HL-60 (cell line): Measurements from ENCODE around the gene GYG2.

Source experiments
- POLR2AphosphoS5 ChIP-seq: IDR thresholded peaks from 2 replicates; pipeline ENCODE4 v1.6.1; 2012; ENCODE audit warnings: low read depth
- TF ChIP-seq, protein P1 (sequence below): IDR thresholded peaks from 2 replicates; pipeline ENCODE4 v1.6.1; 2012; ENCODE audit warnings: low read depth; ENCODE audit not compliant: insufficient replicate concordance
- TF ChIP-seq, protein P2 (sequence below): IDR thresholded peaks from one replicate; pipeline ENCODE4 v1.5.1; 2011; ENCODE audit warnings: low read length, control low read depth, inconsistent platforms; ENCODE audit not compliant: insufficient read depth

DNA sequence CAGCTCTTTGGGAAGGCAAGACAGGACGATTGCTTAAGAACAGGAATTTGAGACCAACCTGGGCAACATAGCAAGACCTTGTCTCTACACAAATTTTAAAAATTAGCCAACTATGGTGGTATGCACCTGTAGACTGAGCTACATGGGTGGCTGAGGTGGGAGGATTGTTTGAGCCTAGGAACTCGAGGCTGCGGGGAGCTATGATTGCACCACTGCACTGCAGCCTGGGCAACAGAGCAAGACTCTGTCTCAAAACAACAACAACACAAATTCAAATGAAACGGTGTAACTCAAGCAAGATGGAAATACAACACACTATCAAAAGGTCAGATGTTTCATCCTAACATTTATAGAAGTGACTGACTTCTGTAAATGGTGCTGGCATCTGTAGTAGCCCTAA, 39.8 kb upstream of the GYG2 start:
- TF ChIP-seq, protein P1, sequence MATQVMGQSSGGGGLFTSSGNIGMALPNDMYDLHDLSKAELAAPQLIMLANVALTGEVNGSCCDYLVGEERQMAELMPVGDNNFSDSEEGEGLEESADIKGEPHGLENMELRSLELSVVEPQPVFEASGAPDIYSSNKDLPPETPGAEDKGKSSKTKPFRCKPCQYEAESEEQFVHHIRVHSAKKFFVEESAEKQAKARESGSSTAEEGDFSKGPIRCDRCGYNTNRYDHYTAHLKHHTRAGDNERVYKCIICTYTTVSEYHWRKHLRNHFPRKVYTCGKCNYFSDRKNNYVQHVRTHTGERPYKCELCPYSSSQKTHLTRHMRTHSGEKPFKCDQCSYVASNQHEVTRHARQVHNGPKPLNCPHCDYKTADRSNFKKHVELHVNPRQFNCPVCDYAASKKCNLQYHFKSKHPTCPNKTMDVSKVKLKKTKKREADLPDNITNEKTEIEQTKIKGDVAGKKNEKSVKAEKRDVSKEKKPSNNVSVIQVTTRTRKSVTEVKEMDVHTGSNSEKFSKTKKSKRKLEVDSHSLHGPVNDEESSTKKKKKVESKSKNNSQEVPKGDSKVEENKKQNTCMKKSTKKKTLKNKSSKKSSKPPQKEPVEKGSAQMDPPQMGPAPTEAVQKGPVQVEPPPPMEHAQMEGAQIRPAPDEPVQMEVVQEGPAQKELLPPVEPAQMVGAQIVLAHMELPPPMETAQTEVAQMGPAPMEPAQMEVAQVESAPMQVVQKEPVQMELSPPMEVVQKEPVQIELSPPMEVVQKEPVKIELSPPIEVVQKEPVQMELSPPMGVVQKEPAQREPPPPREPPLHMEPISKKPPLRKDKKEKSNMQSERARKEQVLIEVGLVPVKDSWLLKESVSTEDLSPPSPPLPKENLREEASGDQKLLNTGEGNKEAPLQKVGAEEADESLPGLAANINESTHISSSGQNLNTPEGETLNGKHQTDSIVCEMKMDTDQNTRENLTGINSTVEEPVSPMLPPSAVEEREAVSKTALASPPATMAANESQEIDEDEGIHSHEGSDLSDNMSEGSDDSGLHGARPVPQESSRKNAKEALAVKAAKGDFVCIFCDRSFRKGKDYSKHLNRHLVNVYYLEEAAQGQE: no peak
- TF ChIP-seq, protein P2, sequence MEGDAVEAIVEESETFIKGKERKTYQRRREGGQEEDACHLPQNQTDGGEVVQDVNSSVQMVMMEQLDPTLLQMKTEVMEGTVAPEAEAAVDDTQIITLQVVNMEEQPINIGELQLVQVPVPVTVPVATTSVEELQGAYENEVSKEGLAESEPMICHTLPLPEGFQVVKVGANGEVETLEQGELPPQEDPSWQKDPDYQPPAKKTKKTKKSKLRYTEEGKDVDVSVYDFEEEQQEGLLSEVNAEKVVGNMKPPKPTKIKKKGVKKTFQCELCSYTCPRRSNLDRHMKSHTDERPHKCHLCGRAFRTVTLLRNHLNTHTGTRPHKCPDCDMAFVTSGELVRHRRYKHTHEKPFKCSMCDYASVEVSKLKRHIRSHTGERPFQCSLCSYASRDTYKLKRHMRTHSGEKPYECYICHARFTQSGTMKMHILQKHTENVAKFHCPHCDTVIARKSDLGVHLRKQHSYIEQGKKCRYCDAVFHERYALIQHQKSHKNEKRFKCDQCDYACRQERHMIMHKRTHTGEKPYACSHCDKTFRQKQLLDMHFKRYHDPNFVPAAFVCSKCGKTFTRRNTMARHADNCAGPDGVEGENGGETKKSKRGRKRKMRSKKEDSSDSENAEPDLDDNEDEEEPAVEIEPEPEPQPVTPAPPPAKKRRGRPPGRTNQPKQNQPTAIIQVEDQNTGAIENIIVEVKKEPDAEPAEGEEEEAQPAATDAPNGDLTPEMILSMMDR: no peak
- TF ChIP-seq POLR2AphosphoS5: no peak
